ENCODE measurements around the gene POU2F1. TPM values are rescaled to one million over a fixed set of nuclear protein-coding genes. Genes with fewer than 3 reads are reported as not detected.

Gene POU2F1
- total RNA-seq, 1 donor from 2014 or later, result 7.2 TPM

DNA sequence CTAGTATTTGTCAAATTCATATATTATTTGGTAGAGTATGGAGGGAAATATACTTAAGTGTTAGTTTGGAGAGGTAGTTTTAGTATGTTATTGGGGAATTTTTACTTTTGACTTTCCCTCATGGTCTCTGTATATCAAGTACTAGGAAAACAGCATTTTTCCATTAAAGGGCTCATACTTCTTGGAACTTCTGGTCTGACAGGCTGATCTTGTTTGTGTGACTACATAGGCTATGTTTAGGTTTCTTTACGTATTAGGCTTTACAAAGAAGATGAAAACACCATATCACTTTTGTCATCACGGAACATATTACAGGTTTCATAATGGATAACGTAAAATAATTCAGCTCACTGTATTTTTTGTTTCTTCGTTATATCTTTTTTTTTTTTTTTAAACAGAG lies 30.8 kb downstream of the POU2F1 start:
- TF ChIP-seq, protein P1, sequence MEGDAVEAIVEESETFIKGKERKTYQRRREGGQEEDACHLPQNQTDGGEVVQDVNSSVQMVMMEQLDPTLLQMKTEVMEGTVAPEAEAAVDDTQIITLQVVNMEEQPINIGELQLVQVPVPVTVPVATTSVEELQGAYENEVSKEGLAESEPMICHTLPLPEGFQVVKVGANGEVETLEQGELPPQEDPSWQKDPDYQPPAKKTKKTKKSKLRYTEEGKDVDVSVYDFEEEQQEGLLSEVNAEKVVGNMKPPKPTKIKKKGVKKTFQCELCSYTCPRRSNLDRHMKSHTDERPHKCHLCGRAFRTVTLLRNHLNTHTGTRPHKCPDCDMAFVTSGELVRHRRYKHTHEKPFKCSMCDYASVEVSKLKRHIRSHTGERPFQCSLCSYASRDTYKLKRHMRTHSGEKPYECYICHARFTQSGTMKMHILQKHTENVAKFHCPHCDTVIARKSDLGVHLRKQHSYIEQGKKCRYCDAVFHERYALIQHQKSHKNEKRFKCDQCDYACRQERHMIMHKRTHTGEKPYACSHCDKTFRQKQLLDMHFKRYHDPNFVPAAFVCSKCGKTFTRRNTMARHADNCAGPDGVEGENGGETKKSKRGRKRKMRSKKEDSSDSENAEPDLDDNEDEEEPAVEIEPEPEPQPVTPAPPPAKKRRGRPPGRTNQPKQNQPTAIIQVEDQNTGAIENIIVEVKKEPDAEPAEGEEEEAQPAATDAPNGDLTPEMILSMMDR (conservative IDR thresholded peaks at IDR 0.05; ENCODE audit: low read depth, low read length), result no peak
- no peak for DNase-seq (ENCODE audit: low read depth)
- no peak overlapping the region for H3K4me3 ChIP-seq (ENCODE audit: low read depth, low read length)

DNA sequence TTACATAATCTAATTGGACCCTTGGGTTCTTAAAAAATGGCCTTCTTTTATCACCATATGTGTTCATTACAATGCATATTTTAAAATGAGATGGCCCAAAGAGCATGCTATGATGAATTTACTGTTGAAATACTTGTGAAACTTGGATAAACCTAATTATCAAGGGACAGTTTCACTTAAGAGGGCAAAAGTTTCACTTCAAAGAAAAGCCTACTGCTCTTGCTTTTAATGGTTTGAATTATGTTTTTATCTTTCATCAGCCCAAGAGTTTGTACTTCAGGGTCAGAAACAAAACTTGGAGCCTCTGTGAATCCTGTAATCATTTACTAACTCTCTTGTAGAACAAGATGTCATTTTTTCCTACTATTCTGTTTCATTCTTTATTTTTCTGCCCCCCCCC lies 32.3 kb downstream of the POU2F1 start:
- TF ChIP-seq, protein P1 (conservative IDR thresholded peaks at IDR 0.05; ENCODE audit: low read depth, low read length), result no peak
- H3K4me3 ChIP-seq (ENCODE audit: low read depth, low read length), result no peak overlapping the region
- DNase-seq (ENCODE audit: low read depth), result no peak

DNA sequence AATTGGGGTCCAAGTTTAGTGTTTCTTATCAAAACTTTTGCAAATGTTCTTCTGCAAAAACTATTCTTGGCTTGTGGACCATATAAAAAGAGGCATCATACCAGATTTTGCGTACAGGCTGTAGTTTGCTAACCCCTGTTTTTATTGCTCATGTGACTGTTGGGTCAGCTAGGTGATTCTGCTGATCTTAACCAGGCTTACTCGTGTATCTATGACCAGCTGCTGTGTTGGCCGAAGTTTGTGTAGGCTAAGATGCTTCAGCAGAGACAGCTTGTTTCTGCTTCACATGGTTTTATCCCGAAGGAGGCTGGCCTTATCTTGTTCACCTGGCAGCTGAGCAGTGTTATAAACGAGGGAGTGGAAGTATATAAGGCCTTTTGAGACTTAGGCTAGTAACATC lies 38.2 kb downstream of the POU2F1 start:
- DNase-seq (ENCODE audit: low read depth), result no peak
- TF ChIP-seq, protein P1 (conservative IDR thresholded peaks at IDR 0.05; ENCODE audit: low read depth, low read length), result no peak
- no peak overlapping the region for H3K4me3 ChIP-seq (ENCODE audit: low read depth, low read length)

DNA sequence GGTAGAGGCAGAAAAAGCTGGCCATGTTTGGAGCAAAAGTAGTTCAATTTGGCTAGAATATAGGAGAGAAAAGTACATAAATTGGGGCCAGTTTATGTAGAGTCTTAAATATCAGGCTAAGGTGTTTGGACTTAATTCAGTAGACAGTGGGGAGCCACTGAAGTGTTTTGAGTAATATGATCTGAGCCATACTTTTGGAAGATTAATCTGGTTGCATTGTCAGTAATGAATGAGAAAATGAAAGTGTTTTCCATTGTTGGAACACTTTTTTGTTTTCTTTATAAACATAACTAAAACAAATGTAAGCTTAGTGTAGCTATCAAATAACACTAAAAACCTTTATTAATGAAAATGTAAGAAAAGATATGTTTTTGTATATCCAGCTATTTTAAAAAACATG lies 42.1 kb downstream of the POU2F1 start:
- DNase-seq (ENCODE audit: low read depth), result no peak
- TF ChIP-seq, protein P1 (conservative IDR thresholded peaks at IDR 0.05; ENCODE audit: low read depth, low read length), result no peak
- H3K4me3 ChIP-seq (ENCODE audit: low read depth, low read length), result no peak overlapping the region

DNA sequence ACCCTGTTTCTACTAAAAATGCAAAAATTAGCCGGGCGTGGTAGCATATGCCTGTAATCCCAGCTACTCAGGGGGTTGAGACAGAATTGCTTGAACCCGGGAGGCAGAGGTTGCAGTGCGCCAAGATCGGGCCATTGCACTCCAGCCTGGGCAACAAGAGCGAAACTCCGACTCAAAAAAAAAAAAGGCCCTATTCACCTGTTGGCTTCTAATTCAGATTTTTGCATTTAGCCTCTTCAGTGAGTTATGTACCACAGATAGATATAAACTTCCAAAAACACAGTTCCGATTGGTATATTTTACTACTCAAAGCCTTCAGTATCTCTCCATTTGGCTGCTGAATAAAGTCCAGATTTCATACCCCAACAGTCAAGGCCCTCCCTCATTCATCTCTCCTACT lies 42.7 kb downstream of the POU2F1 start:
- TF ChIP-seq, protein P1 (conservative IDR thresholded peaks at IDR 0.05; ENCODE audit: low read depth, low read length), result no peak
- H3K4me3 ChIP-seq (ENCODE audit: low read depth, low read length), result no peak overlapping the region
- DNase-seq (ENCODE audit: low read depth), result no peak

DNA sequence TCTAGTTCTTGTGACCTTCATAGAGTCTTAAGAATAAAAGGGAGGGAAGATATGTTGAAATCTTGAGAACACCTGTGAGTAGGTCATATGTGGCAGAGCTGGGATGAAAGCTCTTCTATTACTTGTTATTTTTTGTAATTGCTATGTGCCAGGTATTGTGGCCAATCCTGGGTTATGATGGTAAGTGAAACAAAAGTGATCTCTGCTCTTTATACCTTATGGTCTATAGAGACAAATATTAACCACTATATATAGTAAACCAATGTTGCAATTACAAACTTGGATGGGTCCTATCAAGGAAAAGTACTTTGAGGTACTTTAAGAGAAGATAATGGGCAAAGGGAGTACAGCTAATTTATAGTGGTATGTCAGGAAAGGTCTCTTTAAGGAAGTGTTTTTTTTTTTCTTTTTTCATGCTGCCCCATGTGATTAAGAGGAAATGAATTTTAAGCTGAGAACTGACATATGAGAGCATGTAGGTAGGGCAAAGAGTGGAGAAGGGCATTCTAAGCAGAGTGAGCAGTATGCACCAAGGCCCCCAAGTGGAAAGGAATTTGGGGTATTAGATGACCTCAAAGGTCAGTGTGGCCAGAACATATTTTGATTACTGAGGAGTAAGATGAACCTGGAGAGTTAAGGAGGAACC lies 43.3 kb downstream of the POU2F1 start:
- H3K4me3 ChIP-seq (ENCODE audit: low read depth, low read length), result no peak overlapping the region
- TF ChIP-seq, protein P1 (conservative IDR thresholded peaks at IDR 0.05; ENCODE audit: low read depth, low read length), result no peak
- no peak for DNase-seq (ENCODE audit: low read depth)

DNA sequence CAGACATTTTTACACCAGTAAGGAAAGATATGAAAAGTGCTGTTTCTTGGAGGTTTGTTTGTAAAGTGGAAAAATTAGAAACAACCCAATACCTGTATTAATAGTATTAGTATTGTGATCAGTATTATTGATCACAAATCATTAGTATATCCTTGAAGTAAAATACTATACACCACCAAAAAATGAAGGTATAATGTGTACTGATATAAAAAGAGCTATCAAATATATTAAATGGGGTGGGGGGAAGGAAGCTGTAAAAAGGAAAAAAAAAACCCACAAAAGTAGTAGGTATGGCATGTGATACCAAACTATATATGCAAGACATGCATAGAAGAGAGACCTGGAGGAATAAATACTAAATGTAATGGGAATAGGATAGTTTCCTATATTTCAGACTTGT lies 46.3 kb downstream of the POU2F1 start:
- no peak for DNase-seq (ENCODE audit: low read depth)
- TF ChIP-seq, protein P1 (conservative IDR thresholded peaks at IDR 0.05; ENCODE audit: low read depth, low read length), result no peak
- no peak overlapping the region for H3K4me3 ChIP-seq (ENCODE audit: low read depth, low read length)
